Caki2 (cell line): ENCODE measurements around the gene WNT9B. TPM values are rescaled to one million over a fixed set of nuclear protein-coding genes. Genes with fewer than 3 reads are reported as not detected.
"Not testable (repeated sequence)": the region's sequence is repeated elsewhere in the genome, so short reads cannot be mapped to it uniquely, and the experiment has no call there.

Source experiments
- DNase-seq: peaks from one replicate; pipeline ENCODE4 v3.0.0-alpha.2; 2015; ENCODE audit warnings: low read depth
- in situ Hi-C: cut with HindIII; loops from 2 replicates; pipeline ENCODE4 v1.10.0; 2016; ENCODE audit warnings: low sequenced_read_pairs, low pct_unique_long_range_greater_than_20kb, mixed read lengths
- total RNA-seq: library from RNA; depleted of rRNA; stranded (reverse); fragments of >200 nt; shearing (Covaris generic); gene quantifications from 2 replicates; pipeline ENCODE4 v1.2.3, GENCODE V29; 2014; ENCODE audit warnings: low replicate concordance; rRNA removed

WNT9B gene
- total RNA-seq, 1 experiment from 2014 or later, result not detected

DNA sequence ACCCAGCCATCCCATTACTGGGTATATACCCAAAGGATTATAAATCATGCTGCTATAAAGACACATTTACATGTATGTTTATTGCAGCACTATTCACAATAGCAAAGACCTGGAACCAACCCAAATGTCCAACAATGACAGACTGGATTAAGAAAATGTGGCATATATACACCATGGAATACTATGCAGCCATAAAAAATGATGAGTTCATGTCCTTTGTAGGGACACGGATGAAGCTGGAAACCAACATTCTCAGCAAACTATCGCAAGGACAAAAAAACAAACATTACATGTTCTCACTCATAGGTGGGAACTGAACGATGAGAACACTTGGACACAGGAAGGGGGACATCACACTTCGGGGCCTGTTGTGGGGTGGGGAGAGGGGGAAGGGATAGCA lies 70.6 kb downstream of the WNT9B start:
- DNase-seq, in situ Hi-C loops: not testable (repeated sequence)

DNA sequence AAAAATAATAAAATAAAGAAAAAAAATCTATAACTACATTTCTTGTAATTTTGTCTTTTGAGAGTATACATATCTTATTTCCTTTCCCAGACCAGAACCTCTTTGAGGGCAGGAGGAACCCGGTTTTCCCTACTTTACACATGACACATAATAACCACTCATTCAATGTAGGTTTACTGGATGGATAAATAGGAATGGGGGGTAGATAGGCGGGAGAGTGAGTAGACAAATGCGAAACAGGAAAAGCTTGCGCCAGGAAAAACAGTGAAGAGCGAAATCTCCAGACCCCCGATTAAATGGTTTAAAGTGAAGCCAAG lies 71.1 kb downstream of the WNT9B start:
- in situ Hi-C loops, result no loop called here
- no peak for DNase-seq

DNA sequence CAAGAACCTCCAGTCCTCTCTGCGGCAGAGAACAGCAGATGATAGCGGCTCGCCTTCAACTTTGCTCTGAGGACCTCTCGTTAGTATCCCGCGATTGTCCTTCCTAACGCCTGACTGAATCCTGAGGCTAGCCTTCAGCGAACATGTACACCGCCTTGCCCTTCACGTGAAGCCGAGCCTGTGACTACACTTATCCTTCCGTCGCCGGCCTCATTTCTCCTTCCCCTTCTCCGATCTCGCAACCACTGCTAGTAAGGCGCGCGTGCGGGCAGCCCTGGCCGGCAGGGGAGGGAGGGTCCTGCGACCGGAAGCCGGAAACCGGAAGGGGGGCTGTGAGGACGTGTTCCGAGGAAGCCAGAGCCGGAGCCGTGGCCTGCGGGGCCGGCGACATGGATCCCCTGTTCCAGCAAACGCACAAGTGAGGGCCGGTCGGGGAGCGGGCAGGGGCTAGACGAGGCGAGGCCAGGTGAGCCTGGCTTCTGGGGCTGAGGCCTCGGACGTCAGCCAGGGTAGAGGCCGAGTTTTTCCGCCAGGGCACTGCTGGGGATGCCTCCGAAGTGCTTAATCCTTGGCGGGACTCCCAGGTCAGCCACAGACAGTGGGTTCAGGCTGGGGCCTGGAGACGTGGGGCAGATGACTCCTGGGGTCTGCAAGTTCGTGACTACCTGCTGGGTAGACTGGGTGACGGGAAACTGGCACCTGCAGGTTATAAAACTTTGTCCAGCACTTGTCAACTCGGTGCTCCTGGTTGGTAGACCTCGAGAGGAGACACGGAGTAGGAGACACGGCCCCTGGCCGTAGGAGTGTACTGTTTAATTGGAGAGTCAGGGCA lies 71.6 kb downstream of the WNT9B start, which contains the start of gene GOSR2:
Gene GOSR2, plus strand, starts transcription at position 357 of the 832 bp plus-strand sequence. Its CDS starts 33 bp downstream, at position 390.
- in situ Hi-C loops, result no loop called here
- peak; percentile 97 for DNase-seq

DNA sequence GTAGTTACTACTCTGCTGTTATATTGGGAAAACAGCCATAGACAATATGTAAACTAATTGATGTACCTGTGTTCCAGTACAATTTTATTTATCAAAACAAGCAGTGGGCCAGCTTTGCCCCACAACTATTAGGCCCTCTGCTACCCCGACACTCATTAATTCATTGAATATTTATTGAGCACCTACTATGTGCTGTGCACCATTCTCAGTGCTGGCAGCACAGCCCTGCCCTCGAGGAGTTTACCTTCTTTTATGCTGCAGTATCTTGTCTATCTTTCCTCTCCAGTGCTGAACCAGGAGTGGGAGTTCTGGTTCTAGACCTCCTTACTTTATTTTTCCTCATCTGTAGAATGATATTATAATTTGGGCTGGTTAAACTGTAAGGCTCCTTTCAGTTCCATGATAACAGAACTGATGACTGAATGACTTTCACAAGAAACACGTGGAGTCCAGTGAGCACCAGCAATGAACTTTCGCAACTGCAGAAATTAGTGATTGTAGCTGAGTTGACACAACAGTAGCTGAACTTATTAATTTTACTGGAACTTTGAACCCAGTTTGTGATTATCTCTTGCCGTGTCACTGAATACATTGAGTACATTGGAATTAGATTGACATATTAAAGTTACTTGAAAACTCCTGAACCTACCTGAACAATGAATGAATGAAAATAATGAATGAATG lies 73.9 kb downstream of the WNT9B start:
- no peak for DNase-seq
- in situ Hi-C loops, result no loop called here

DNA sequence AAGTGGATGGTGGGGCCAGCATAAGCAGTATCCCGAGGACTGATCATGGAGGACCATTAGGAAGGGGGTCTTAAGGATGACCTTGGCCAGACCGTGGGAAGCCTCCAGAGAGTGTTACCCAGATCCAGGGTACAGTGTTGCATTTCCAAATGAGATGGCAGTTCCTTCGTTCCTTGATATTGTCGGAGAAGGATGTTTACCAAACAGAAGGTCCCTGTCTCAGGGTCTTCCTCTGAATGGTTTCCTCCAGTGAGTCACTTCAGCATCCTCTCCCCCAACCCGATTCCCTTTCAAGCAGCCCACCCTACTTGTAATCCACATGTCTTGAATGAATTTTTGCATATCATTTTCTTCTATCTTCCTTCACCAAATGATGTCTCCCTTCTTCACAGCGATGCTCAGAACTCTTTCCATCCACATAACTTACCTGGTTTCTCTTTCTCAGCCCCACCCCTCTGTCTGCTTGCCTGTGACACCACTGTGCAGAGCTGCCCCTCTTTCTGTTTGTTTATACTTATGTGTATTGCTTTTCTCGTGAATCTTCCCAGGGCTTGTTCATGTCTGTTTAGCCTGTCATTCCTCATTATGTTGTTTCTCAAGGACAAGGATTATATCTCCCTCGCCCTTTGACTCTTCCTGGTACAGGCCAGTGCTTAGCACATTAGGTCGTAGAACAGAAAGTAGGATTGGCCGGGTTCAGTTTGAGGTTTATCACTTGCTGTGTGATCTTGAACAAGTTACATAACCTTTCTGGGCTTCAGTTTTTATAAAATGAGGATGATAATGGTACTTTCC lies 77.3 kb downstream of the WNT9B start:
- in situ Hi-C loops, result no loop called here
- no peak for DNase-seq

DNA sequence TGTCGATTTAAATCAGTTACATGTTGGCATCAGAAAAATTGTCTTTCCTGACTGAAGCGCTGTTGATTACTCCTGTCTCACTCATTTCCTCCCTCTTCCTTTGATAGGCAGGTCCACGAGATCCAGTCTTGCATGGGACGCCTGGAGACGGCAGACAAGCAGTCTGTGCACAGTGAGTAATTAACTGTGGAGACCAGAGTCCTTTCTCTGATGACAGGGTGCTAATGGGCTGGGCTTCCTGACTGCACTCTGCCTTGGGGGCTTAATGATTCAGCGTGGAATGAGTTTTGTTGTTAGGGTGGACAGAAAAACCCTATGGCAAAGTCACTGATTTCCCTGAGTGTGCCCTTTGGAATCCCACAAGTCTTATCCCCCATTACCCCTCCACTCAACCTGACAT lies 78.0 kb downstream of the WNT9B start:
- in situ Hi-C loops, result no loop called here
- DNase-seq, result peak; percentile 74

DNA sequence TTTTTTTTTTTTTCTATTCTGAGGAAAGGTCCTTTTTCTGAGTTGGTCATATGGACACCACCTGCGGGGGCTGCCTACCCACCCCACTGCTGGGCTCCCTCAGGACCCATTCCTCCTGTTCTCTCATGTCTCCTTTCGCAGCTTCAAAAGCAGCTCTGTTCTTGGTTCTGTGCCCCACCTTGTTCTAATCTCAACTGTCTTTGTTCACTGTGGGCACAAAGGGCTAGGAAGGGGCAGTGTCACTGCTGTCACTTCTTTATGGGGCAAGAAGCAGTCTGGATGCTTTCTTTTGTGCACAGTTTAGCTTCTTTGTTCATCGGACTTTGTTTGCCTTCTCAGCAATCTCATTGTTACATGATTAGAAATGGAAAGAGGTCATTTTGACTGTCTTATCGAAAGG lies 78.7 kb downstream of the WNT9B start:
- DNase-seq, result no peak
- in situ Hi-C loops, result no loop called here

DNA sequence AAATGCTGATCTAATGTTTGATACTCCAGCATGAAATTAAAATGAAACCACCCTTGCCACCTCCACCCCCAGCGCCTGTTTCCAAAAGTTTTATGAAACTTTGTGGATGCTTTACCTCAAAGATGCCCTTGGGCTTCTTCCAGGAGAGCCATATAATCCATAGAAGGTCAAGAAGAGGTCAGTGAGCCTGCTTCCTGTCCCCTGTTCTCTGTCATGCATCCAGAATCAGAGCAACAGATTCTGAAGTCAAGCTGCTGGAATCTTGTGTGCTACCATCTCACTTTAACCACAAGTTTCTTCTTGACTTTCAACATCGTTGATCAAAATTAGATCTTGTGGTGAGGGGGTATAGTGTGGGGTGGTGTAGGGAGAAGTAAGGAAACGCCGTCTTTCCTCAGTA lies 80.2 kb downstream of the WNT9B start:
- in situ Hi-C loops, result no loop called here
- no peak for DNase-seq

DNA sequence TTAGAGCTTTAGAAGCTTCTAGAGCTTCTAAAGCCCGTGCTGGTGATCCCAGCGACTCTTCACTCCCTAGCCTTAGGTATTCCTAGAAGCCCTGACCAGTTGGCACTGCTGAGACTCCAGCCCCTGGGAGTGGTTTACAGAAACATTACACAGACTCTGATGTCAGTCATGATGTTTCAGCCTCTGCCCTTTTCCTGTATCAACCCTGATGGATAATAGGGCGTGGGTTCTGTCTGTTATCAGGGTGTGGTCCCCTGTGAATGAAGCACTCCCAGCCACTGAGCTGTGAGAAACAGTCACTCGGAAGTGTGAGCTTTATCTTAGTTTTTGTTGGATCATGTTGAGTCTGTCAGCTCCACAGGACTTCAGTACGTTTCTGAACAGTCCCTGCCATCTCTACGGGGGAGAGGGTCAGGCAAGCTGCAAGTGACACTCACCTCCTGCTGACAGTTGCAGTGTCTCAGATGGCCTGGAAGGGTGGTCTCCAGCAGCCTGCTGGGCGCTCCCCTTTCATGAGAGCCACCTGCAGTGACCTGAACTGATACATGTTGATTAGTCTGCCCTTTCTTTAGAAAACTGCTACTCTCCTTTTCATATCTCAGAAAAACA lies 84.4 kb downstream of the WNT9B start:
- in situ Hi-C loops, result no loop called here
- DNase-seq, result peak; percentile 54

Other genes starting within 250 kb of the WNT9B start
- 4.0 and 4.5 TPM in 2 replicates for gene WNT3, start 32.9 kb upstream of the WNT9B start, total RNA-seq
- gene GOSR2, start 71.6 kb downstream of the WNT9B start, total RNA-seq, result 43.2 and 48.2 TPM in 2 replicates
- not detected in 2 replicates for gene RPRML, start 127.7 kb downstream of the WNT9B start, total RNA-seq